GM18517 (cell line): ENCODE results near the gene CHRND.
A peak's percentile ranks its signal among the peaks of the same experiment; 100 is the strongest.

Source experiments
- ATAC-seq: cut with Tn5 transposase; IDR thresholded peaks from one replicate; pipeline ENCODE4 v1.9.1; 2021; ENCODE audit warnings: mild to moderate bottlenecking, moderate library complexity; ENCODE audit not compliant: unreplicated experiment

Gene CHRND

GRCh38 chr2:232541195-232541960 lies 15.4 kb downstream of the CHRND start:
- no peak for ATAC-seq

GRCh38 chr2:232541961-232542714 lies 16.2 kb downstream of the CHRND start:
- no peak for ATAC-seq

- ATAC-seq = no peak
Measured at GRCh38 chr2:232542715-232543467, 16.9 kb downstream of the CHRND start.

GRCh38 chr2:232543491-232543890 lies 17.5 kb downstream of the CHRND start:
- ATAC-seq = no peak

GRCh38 chr2:232543928-232544631 lies 18.1 kb downstream of the CHRND start:
- no peak for ATAC-seq

DNA sequence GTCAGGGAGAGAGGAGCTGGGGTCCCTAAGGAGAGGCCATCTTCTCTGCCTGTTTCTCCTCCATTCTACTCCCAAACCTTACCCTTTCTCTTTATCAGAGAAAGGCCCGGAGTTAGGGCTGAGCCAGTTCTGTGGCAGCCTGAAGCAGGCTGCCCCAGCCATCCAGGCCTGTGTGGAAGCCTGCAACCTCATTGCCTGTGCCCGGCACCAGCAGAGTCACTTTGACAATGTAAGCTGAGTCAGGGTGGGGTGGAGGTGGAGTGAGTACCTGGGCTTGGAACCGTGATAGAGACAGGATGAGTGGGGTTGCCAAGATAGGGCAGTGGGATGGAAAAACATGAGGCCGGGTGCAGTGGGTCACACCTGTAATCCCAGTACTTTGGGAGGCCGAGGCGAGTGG lies 18.7 kb downstream of the CHRND start:
- ATAC-seq = no peak

DNA sequence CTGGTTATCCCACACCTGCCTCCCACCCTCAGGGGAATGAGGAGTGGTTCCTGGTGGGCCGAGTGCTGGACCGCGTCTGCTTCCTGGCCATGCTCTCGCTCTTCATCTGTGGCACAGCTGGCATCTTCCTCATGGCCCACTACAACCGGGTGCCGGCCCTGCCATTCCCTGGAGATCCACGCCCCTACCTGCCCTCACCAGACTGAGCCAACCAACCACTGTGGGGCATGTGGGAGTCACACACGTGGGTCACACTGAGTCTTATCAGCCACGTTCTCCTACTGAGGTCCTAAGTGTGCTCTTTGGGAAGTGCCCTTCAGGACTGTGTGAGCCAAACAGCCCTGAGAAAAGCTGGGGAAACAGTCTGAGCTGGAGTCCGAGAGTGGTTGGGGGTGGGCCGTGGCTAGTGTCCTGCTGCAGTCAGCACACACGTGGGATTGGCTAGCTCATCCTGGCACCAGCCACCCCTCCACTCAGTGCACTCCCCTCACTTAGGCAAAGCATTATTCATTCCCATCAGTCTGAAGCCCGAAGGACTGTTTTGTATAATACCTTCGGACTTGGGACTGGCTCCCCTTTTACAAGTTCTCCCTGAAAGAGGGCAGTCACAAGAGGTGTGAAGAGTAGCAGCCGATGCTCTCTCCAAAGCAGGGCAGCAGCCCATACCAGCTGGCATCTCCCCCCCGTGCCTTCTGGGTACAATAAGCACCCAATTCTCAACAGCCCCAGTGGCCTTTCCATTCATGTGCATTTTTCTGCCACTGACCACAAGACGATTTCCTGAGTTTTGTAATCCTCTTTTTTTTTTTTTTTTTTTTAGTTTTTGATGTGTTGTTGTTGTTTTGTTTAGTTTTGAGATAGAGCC lies 19.8 kb downstream of the CHRND start:
- ATAC-seq = no peak

DNA sequence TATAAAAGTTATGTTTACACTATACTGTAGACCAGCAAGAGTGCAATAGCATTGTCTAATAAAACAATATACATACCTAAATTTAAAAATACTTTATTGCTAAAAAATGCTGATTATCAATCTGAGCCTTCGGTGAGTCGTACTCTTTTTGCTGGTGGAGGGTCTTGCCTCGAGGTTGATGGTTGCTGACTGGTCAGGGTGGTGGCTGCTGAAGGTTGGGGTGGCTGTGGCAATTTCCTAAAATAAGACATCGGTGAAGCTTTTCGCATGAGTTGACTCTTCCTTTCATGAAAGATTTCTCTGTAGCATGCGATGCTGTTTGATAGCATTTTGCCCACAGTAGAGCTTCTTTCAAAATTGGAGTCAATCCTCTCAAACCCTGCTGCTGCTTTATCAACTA lies 22.0 kb downstream of the CHRND start:
- no peak for ATAC-seq

DNA sequence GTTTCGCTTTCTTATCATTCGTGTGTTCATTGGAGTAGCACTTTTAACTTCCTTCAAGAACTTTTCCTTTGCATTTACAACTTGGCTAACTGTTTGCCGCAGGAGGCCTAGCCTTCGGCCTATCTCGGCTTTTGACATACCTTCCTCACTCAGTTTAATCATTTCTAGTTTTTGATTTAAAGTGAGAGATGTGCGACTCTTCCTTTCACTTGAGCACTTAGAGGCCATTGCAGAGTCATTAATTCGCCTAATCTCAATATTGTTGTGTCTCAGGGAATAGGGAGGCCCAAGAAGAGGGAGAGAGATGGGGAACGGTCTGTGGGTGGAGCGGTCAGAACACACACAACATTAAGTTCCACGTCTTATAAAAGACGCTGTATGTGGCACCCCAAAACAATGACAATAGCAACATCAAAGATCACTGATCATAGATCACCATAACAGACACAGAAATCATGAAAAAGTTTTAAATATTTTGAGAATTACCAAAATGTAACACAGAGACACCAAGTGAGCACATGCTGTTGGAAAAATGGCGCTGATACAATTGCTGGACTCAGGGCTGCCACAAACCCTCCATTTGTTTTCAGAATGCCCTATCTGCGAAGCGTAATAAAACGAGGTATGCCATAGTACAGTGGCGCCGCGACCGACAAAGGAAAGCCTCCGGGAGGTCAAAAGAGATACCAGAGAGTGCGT lies 23.8 kb downstream of the CHRND start:
- ATAC-seq = no peak

DNA sequence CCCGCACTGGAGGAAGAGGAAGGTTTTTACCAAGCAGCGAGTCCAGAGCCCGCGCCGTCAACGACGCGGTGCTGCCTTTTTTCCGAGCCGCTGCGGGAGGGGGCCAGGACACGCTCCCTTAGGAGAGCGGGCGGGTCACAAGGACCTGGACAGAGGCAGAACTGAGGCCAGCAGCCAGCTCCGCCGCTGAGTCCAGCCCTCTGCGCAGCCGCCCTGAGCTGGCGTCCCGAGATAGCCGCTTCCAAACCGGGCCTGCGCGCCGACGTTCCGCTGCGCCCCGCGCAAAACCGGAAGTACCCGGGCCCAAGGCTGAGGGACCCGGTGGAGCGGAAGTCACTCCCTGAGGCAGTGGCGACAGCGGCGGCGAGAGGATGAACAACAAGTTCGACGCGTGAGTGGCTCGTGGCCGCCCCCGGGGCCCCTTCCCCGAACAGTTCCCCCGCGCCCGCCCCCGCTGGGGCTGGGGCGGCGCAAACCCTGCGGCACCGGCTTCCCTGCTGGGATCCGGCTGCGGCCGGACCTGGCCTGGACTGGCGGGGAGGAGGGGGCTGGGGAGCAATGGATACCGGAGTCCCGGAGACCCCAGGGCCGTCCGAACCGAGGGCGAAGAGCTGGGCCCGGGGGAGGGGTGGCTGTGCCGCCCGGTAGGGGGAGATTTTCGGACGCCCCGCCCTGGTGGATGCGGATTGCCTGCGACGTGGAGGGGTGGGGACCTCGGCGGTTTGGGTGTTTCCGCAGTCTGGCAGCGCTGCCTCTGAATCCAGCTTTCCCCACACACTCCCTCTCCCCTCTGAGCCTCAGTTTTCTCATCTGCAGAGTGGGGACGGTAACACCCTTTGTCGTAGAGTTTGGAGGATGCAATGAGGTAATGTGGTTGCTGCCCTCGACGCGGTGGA lies 24.6 kb downstream of the CHRND start, which contains the start of the genes EIF4E2 and TIGD1:
TSS of gene EIF4E2 (plus strand) at position 336 of the 896 bp plus-strand sequence. CDS start at position 372, 36 bp downstream.
TSS of gene TIGD1 (minus strand) at position 204 of the 896 bp plus-strand sequence. CDS start 675 bp downstream, outside the sequence.
- ATAC-seq = peak; percentile 91

DNA sequence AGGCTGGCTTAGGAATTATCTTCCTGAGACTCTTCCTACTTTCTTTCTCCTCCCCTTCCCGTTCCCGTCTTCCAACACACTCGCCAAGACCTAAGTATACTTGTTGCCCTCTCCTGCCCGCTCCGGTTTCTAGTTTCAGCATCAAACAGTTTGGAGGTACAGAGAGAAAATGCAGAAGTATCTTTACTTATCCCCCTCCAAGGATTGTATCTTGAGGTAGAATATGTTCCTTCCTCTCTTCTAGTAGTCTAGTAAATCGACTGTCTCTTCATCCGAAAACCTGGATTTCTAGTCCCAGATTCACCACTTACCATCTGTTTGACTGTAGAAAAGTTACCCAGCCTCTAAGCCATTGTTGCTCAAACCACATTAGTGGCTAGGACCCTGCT lies 25.3 kb downstream of the CHRND start:
- ATAC-seq = no peak

DNA sequence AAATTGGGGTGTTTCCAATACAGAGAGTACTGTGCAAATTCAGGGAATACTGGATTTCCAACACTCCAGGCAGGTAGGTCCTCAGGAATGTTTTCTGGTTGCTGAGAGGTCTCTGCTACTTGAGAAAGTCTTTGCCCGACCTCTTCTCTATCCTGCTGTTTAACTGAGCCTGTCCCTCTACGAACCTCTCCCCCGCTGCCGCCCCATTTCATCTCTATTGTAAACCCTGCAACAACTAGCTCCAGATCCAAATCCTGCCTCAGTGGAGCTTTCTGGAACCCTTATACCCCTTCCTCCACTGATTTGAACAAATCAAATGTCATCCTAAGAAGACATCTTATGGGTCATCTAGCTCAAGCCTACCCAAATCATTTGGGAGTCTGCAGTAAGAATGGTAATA lies 25.8 kb downstream of the CHRND start:
- no peak for ATAC-seq

- no peak for ATAC-seq
Measured at GRCh38 chr2:232556426-232556825, 30.5 kb downstream of the CHRND start.

- ATAC-seq = no peak
Measured at GRCh38 chr2:232562515-232563151, 36.7 kb downstream of the CHRND start.

- ATAC-seq = no peak
Measured at GRCh38 chr2:232563580-232563979, 37.6 kb downstream of the CHRND start.

DNA sequence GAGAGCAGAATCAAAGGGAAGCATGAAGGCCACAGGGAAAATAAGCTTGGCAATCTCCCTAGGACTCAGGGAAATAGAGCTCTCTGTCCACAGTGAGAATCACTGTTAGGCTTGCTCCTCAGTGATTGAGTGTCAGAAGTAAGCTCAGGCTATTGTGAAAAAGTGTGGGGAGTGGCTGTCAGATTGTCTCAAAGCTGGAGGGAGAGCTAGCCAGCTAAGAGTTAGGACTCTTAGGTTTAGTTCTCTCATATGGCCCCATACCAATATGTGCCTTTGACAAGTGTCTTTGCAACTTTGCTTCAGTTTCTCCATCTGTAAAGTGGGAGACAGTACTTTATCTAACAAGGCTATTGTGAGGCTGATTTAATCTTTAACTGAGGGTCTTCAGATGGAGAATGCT lies 41.8 kb downstream of the CHRND start:
- no peak for ATAC-seq

- no peak for ATAC-seq
Measured at GRCh38 chr2:232568161-232568560, 42.2 kb downstream of the CHRND start.

DNA sequence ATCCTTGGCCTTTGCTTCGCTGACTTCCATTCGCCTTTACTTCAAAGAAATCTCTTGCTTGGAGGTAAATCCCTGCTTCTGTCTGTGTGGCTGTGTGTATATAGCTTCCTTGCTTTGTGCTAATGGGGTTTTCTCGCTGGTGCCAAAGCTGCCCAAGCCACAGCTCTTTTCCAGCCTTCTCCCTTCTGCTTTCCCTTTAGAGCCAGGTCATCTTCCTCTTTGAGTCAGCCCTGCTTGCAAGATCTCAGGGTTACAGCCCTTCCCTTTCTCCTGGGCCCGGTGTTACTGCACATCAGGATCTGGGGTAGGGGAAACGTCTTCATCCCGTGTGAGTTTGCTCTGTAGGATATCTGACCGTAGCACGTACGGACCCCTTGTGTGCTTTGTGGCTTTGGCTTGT lies 43.6 kb downstream of the CHRND start:
- ATAC-seq = no peak
